Loucy (cell line): Measurements from ENCODE around the gene TP53TG5.

Source experiments
- EZH2phosphoT487 ChIP-seq: fragments of 200-600 bp; IDR thresholded peaks from 2 replicates; pipeline ENCODE4 v1.6.1; 2018; ENCODE audit warnings: antibody characterized with exemption, mild to moderate bottlenecking, moderate library complexity, borderline replicate concordance
- TF ChIP-seq, protein P1 (sequence below): fragments of 200-600 bp; sonication (generic); conservative IDR thresholded peaks from 2 replicates; pipeline ENCODE4 v1.5.1; 2014; ENCODE audit warnings: mild to moderate bottlenecking, antibody characterized with exemption, low read length

DNA sequence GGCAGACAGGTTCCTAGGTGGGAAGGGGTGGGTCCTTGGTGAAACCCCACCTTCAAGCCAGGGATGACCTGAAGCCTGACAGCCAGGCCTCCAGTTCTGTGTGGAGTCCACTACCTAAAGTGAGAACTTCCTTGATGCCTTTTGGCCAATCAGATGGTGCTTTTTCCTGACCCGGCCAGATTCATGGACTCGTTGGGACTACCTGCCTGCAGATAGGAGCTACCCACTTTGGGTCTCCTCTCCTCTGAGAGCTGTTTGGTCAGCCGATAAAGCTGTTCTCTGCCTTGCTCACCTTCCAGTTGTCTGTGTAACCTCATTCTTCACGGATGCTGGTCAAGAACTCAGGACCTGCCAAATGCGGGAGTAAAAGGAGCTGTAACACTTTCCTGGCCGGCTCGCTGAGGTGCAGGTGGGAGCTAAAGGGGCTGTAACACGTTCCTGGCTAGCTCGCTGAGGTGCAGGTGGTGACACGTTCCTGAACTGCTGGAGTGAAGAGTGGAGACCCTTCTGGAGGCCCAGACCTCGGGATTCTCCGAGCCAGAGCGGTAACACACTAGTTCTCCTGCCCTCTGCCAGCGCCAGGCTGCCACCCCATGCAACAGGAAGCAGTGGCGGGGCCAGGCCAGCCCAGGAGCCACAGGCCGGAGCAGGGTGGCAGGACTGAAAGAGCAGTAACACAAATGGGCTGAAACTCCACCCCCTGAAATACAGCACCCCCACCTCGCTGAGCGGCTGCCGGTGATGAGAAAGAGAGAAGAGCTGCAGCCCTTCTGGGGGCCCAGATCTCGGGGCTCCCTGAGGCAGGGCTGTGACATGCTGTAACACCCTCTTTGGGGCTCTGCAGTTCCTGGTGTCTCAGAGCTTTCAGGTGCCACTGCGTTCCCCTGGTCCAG lies 16.3 kb upstream of the TP53TG5 start:
- TF ChIP-seq, protein P1, sequence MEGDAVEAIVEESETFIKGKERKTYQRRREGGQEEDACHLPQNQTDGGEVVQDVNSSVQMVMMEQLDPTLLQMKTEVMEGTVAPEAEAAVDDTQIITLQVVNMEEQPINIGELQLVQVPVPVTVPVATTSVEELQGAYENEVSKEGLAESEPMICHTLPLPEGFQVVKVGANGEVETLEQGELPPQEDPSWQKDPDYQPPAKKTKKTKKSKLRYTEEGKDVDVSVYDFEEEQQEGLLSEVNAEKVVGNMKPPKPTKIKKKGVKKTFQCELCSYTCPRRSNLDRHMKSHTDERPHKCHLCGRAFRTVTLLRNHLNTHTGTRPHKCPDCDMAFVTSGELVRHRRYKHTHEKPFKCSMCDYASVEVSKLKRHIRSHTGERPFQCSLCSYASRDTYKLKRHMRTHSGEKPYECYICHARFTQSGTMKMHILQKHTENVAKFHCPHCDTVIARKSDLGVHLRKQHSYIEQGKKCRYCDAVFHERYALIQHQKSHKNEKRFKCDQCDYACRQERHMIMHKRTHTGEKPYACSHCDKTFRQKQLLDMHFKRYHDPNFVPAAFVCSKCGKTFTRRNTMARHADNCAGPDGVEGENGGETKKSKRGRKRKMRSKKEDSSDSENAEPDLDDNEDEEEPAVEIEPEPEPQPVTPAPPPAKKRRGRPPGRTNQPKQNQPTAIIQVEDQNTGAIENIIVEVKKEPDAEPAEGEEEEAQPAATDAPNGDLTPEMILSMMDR: no peak
- TF ChIP-seq EZH2phosphoT487: no peak
